GM12801 (cell line): ENCODE results near the gene BCO1.

Experiments used
- CTCF ChIP-seq: IDR thresholded peaks from one replicate; pipeline ENCODE4 v1.5.1; 2011; ENCODE audit warnings: control low read depth; ENCODE audit not compliant: insufficient read length; ENCODE audit errors: extremely low read depth

The BCO1 gene

GRCh38 chr16:81311762-81312161 is 73.3 kb downstream of the BCO1 start:
- no peak for TF ChIP-seq CTCF

- no peak for TF ChIP-seq CTCF
These were observed 75.5 kb downstream of the BCO1 start for GRCh38 chr16:81313701-81314602.

GRCh38 chr16:81314603-81315270 is 76.2 kb downstream of the BCO1 start, which contains the start of gene GAN:
TSS of gene GAN (plus strand) at chr16:81314962. CDS start at chr16:81315114, 152 bp downstream.
- no peak for TF ChIP-seq CTCF

GRCh38 chr16:81315271-81316175 is 77.0 kb downstream of the BCO1 start:
- no peak for TF ChIP-seq CTCF

GRCh38 chr16:81316176-81316496 is 77.6 kb downstream of the BCO1 start:
- no peak for TF ChIP-seq CTCF

GRCh38 chr16:81318711-81319110 is 80.2 kb downstream of the BCO1 start:
- no peak for TF ChIP-seq CTCF

- no peak for TF ChIP-seq CTCF
These were observed 80.9 kb downstream of the BCO1 start for GRCh38 chr16:81319221-81319912.
